GM12891 (cell line): ENCODE data around the gene RHEB.

Source experiments
- DNase-seq: peaks from one replicate; pipeline ENCODE4 v3.0.0; 2011; ENCODE audit warnings: low spot score; ENCODE audit not compliant: insufficient read length
- FAIRE-seq: peaks from 2 replicates; lab custom pipeline; 2011; peaks lifted over from hg19 to GRCh38; lab: Jason Lieb, UNC
- PAX5 ChIP-seq: IDR thresholded peaks from 2 replicates; pipeline ENCODE4 v1.6.1; 2011; ENCODE audit warnings: low read length, moderate library complexity, mild to moderate bottlenecking; ENCODE audit not compliant: insufficient read depth, severe bottlenecking
- POLR2A ChIP-seq: IDR thresholded peaks from 2 replicates; pipeline ENCODE4 v1.6.1; 2011; ENCODE audit warnings: low read depth, low read length, control low read depth
- POLR2AphosphoS5 ChIP-seq: IDR thresholded peaks from 2 replicates; pipeline ENCODE4 v1.6.1; 2011; ENCODE audit warnings: low read depth, low read length, control low read depth
- POU2F2 ChIP-seq: IDR thresholded peaks from 2 replicates; pipeline ENCODE4 v1.6.1; 2011; ENCODE audit warnings: low read depth, mild to moderate bottlenecking, control low read depth, low read length, moderate library complexity
- SPI1 ChIP-seq: IDR thresholded peaks from 2 replicates; pipeline ENCODE4 v1.6.1; 2011; ENCODE audit warnings: low read depth, low read length, control low read depth
- TAF1 ChIP-seq: IDR thresholded peaks from 2 replicates; pipeline ENCODE4 v1.6.1; 2011; ENCODE audit warnings: low read depth, low read length, control low read depth

Gene RHEB

DNA sequence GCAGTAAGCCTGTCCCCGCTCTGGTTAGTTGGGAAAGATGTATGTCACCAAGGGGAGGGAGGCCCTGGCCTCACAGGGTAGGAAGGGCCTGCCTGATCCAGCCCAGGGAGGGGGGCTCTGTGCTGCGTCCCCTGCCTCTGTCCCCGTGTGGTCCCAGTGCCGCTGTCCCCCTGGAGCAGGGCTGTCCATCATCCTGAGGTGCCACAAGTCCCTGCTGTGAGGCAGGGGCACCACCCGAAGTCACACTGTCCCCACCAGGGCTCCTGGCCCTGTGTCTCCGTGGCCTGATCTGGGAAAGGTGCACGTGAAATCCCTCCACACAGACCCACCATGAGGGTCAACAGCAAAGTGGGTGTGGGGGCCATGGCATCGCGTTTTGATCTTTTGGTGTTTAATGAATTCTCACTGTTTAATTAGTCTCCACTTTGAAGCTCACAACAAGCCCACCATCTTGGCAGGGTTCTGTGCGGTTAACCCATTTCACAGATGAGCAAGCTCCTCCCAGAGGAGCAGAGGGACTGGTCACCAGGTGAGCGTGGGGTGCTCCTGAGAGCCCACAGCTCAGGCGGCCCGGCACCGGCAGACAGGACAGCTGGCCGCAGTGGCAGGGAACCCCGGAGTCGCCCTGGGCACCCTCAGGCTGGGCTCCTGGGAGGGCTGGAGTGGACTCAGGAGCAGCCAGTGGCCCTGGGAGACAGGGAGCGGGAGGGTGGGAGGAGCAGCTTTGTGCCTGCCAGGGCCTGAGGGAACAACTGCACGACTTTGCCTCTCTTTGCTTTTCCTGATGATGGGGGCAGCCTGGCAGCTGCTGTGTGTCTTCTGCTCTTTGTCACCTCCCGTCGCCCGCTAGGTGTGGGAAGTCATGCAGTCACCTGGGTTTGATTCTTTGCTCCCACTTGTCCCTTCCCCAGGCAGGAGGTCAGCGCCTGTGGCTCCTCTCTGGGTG lies 67.8 kb downstream of the RHEB start:
- DNase-seq (no peak), FAIRE-seq (no peak)
- TF ChIP-seq SPI1 (no peak), POLR2AphosphoS5 (no peak), POU2F2 (no peak), TAF1 (no peak), PAX5 (no peak), POLR2A (no peak)

DNA sequence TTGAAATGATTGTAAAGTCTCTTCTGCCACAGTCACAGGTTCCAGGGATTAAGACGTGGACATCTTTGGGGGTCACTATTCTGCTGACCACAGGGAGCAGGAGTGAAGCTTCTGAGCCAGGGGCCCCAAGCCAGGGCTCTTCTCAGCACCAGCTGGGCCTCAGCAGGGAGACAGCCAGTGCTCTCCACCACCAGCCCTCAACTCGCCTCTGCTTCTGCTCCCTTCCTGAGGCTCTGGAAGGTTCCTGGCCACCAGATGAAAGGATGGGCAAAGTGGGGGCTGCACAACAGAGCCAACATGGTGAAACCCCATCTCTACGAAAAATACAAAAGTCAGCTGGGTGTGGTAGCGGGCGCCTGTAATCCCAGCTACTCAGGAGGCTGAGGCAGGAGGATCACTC lies 68.5 kb downstream of the RHEB start:
- FAIRE-seq (no peak), DNase-seq (no peak)
- no peak for TF ChIP-seq TAF1
- TF ChIP-seq POLR2A = no peak
- no peak for TF ChIP-seq SPI1
- TF ChIP-seq POLR2AphosphoS5 = no peak
- TF ChIP-seq PAX5 = no peak
- TF ChIP-seq POU2F2 = no peak

DNA sequence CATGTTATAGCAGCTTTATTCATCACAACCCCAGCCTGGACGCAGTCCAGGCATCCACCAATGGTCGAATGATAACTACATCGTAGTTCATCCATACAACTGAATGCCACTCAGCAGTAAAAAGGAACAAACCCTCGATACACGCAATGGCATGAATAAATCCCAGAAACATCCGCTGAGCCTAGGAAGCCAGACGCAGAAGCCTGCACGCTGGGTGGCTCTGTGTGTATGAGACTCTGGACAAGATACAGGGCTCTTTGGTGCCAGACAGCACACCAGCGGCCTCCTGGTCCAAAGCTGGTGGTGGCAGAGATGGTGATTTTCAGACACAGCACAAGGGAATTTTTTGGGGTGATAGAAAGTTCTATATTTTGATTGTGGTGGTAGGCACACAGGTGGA lies 69.7 kb downstream of the RHEB start:
- no peak for TF ChIP-seq POLR2A
- no peak for TF ChIP-seq PAX5
- TF ChIP-seq POU2F2 = no peak
- TF ChIP-seq TAF1 = no peak
- TF ChIP-seq SPI1 = no peak
- no peak for TF ChIP-seq POLR2AphosphoS5
- no peak for DNase-seq
- peak; percentile 77 for FAIRE-seq

DNA sequence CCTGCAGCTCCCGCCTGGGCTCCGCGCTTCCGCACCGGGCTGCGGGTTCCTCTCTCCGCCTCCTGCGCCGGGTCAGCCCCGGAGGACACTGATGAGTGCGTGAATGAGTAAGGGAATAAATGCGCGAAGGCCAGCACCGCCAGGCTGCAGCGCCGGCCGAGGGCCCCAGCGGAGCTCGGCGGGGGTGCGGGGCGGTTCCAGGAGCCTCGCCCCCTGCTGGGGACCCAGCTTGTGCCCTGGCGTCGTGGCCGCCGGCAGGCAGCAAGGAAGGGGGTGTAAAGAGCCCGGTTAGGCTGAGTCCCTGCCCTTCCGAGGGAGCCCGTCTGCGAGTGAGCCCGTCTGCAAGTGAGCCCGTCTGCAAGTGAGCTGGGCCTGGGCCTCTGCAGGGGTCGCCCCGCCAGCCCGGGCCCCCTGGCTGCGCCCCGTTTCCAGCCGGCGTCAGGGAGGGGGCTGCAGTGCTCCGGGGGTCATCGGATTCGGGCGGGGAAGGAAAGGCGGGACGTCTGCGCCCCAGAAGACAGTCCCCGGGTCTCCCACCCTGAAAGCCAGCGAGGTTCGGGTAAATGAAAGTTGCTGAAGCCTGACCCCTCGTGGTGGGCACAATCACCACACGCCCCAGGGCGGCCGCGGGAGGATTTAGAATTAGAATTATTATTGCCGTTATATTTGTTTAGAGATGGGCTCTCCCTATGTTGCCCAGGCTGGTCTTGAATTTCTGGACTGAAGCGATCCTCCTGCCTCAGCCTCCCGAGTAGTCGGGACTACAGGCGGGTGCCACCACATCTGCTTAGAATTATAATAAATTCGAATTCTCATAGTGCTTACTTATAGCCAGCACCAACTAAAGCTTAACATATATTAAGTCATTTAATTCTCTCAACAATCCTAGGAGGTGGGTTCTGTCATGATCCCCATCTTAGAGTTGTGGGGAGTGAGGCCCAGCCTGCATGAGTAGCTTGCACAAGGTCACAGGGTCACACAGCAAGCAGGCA lies 71.1 kb downstream of the RHEB start:
- no peak for TF ChIP-seq TAF1
- no peak for TF ChIP-seq PAX5
- no peak for TF ChIP-seq SPI1
- TF ChIP-seq POU2F2 = no peak
- TF ChIP-seq POLR2A = no peak
- no peak for TF ChIP-seq POLR2AphosphoS5
- peak; percentile 90 for DNase-seq
- peak; percentile 54 for FAIRE-seq

DNA sequence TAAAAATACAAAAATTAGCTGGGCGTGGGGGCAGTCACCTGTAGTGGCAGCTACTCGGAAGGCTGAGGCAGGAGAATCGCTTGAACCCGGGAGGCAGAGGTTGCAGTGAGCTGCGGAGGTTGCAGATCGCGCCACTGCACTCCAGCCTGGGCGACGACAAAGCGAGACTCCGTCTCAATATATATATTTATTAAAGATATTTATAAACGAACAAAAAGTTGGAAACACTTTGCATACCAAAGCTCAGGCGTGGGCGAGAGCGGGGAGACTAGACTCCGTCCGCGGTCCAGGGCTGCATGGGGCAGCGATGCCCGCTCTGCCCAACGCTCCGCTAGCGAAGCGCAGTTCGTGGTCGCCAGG lies 71.8 kb downstream of the RHEB start:
- no peak for DNase-seq
- TF ChIP-seq POLR2AphosphoS5 (no peak), POU2F2 (no peak), SPI1 (no peak), PAX5 (no peak), TAF1 (no peak), POLR2A (no peak)
- no peak for FAIRE-seq

DNA sequence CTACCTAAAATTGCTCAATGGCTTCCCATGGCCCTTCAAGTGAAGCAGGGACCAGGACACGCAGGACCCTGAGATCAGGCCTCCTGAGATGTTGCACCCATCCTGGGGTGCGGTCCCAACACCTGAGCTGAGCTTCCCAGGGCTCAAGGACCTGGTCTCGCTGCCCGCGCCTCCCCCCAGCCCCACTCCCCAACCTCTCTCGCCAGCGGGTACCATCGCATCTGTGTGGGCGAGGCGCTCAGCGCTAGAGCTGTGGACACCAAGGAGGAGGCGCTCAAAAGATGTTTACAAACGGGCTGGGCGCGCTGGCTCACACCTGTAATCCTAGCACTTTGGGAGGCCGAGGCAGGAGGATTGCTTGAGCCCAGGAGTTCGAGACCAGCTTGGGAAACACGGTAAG lies 72.4 kb downstream of the RHEB start:
- DNase-seq (no peak), FAIRE-seq (no peak)
- TF ChIP-seq SPI1 (no peak), POLR2A (no peak), TAF1 (no peak), POLR2AphosphoS5 (no peak), PAX5 (no peak), POU2F2 (no peak)

DNA sequence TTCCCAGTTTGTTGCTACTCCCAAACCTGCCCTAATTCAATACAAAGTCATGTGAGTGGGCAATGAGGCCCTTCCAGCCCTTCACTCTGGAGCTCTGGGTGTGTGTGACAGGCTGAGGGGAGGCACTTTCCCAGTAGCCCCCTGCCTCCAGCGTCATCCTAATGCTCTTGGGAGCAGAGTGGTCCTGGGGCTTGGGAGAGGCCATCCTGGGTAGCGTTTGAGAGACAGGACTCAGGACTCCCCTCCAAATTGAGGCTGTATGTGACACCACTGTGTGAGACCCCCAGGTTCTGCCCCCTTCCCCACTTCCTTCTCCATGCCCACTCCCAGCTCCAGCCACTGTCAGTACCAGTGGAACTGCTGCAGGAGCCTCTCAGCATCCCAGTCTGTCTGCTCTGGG lies 73.3 kb downstream of the RHEB start:
- no peak for FAIRE-seq

DNA sequence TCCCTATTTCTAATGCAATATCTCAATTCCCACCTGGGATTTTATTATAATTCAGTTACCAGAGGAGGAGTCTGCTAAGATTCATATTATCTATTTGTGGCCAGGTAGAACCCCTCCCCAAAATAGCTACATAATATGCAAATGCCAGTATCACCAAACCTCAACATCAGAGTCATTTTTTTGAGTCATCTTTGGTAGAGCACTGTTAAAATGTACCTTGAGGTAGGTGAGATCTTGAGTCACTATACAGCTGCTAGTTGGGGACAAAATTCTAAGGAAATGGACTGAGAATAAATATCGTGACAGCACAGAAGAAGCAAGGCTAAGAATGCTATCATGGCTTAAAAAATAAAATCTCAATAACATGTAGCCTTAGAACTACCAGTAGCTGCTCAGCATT lies 75.1 kb downstream of the RHEB start:
- no peak for FAIRE-seq
- DNase-seq = no peak
- TF ChIP-seq POU2F2 (no peak), POLR2A (no peak), POLR2AphosphoS5 (no peak), PAX5 (no peak), TAF1 (no peak), SPI1 (no peak)

More for the DNA sequence above, 73.3 kb downstream of the RHEB start:
- DNase-seq = no peak
- TF ChIP-seq TAF1 (no peak), POU2F2 (no peak), SPI1 (no peak), POLR2AphosphoS5 (no peak), POLR2A (no peak), PAX5 (no peak)
